HG02970 (cell line): Measurements from ENCODE around the gene FGG.

ENCODE experiments used
- ATAC-seq: cut with Tn5 transposase; IDR thresholded peaks from one replicate; pipeline ENCODE4 v1.9.1; 2021; ENCODE audit warnings: mild to moderate bottlenecking, moderate library complexity, moderate number of reproducible peaks; ENCODE audit not compliant: unreplicated experiment, low FRiP score

FGG gene

DNA sequence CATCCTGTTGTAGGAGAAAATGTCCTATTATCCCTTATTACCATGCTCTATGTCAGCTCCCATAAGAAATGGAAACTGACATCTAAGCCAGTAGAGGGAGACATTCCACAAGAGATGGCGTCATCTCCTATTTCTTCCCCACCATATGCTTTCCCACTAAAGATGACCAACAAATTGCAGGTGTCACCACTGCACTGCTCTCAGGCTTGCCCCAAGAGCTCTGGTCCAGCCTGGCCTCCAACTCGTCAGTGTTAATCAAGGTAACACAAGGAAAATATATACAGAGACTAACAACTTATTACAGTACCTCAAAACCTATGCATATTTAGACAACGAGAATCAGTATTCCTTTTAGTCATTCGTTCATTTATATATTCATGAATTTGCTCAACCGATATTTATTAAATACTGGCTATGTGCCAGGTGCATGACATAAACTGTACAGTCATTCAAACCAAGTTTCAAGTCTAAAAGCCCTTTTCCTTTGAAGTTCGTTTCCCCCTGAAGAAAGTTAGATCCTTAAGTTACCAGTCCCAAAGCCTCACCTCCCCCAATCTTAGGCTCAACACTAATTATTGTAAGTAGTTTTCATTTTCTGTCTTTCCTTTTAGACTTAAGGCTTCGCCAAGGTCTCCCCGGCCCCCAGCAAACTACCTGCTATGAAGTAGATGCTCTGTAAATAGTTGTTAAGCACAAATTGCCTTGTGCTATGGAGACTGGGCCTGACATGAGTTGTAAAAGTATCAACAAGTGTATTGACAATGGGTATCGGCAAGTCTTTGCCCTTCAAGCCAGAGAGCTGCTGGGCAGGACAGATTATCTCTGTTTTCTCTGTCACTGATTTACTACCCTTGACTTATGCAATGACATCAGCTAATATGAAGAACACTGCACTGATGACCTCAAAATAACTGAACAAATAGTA is 52.7 kb downstream of the FGG start:
- no peak for ATAC-seq

DNA sequence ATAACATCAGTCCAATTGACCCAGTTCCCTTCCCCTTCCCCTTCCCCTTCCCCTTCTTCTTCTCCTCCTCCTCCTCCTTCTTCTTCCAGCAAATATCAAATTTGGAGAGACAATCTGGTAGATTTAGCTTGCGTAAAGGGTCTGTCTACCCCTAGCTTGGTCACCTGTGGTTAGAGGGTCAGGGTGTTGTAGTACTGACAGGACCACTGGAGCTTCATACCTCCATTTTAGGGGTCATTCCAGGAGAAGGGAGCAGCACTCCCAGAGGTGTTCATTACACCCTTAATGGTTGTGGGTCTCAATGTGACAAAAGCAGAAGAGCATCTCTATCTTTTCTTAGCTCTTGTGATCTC is 53.3 kb downstream of the FGG start:
- no peak for ATAC-seq
